Measurements from ENCODE around the gene PGA4.
"Not testable (repeated sequence)": the region's sequence is repeated elsewhere in the genome, so short reads cannot be mapped to it uniquely, and the experiment has no call there.

DNA sequence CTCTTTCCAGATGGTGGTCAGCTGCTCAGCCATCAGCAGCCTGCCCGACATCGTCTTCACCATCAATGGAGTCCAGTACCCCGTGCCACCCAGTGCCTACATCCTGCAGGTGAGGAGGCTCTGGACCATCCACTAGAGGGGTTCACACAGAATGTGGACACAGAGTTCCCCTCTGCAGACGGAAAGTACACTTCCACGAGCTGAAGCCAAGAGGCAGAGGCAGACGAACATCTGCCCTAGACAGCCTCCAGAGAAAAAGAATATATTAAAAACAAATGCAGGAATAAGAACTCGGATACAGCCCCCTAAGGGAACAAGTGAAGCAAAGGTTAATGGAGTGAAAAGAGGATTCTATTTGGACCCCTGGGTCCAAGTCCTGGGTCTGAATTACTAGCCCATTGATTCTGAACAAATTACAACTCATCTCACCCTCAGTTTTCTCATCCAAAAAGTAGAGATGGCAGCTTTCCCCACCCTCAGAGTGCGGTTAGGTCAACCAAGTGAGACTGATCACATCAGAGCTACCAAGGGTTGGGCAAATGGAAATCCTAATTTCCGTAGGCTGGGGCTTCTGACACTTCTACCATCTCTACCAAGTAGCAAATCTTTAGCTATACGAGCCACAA lies 10.7 kb upstream of the PGA4 start:
- TF ChIP-seq, protein P1, sequence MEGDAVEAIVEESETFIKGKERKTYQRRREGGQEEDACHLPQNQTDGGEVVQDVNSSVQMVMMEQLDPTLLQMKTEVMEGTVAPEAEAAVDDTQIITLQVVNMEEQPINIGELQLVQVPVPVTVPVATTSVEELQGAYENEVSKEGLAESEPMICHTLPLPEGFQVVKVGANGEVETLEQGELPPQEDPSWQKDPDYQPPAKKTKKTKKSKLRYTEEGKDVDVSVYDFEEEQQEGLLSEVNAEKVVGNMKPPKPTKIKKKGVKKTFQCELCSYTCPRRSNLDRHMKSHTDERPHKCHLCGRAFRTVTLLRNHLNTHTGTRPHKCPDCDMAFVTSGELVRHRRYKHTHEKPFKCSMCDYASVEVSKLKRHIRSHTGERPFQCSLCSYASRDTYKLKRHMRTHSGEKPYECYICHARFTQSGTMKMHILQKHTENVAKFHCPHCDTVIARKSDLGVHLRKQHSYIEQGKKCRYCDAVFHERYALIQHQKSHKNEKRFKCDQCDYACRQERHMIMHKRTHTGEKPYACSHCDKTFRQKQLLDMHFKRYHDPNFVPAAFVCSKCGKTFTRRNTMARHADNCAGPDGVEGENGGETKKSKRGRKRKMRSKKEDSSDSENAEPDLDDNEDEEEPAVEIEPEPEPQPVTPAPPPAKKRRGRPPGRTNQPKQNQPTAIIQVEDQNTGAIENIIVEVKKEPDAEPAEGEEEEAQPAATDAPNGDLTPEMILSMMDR (IDR thresholded peaks at IDR 0.05), result not testable (repeated sequence)
- not testable (repeated sequence) for TF ChIP-seq POLR2A (IDR thresholded peaks at IDR 0.05)
